HG03521 (cell line): ENCODE results near the gene NCS1.

Experiments
- ATAC-seq: cut with Tn5 transposase; IDR thresholded peaks from one replicate; pipeline ENCODE4 v1.9.1; 2021; ENCODE audit warnings: mild to moderate bottlenecking, moderate library complexity; ENCODE audit not compliant: unreplicated experiment

NCS1 gene

GRCh38 chr9:130193103-130193502, 20.9 kb downstream of the NCS1 start:
- no peak for ATAC-seq

DNA sequence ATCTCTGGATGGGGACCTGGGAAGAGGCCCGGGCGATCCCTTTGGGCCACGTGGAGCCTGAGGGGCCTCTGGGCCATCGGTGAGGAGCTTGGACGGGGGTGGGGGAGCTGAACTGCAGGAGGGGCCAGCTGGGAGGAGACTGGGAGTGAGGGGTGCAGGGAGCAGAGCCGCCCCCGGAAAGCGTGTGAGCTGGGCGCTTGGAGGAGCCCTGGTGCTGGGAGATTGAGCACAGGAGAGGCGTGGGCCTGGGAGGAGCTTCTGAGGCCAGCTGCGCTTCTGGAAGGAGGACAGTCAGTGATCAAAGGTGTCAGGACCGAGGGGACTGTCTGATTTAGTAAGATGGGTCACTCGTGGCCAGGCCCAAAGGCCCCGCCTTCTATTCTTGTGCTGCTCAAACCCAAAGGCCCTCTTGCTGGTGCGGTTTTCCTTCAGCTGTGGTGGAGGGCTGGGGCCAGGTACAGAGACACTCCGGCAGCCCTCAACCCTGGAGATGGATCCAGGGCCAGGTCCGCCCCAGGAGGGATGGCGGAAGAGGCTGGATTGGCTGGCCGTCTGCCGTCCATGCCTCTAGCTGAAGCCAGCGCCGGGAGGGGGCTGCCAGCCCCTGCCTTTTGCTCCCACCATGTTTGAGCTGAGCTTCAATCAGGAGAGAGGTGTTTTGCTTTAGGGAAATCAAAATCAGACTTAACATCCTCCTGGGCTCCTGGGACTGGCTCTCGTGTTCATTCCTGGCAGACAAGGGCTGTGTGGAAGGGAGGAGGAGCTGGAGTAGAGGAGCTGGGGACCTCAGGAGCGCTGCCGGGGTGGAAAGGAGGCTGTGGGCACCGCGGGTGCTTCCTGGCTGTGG, 21.6 kb downstream of the NCS1 start:
- no peak for ATAC-seq

DNA sequence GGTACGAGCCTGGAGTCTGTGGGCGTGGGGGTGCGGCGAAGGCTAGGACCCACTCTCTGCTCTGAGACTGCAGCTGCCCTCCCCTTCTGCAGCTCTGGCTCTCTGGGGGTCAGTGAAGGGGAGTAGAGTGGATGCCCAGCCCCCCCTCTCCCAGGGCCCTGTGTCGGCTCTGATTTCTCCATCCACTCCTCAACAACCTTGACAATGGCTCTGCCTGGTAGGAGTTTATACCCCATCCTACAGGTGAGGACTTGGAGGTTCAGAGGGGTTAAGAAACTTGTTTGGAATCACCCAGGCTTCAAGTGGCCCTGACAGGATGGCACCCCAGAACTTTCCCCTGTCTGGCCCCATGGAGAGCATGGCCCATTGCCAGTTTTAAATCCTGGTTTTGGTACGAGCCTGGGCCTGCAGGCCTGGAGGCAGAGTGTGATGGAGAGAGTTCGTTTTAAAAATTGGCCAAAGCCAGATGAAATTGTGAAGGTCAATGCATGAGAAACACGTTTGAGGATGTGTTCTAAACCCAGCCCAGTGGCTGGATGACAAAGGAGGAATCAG, 22.3 kb downstream of the NCS1 start:
- ATAC-seq, result no peak

GRCh38 chr9:130195638-130196037, 23.4 kb downstream of the NCS1 start:
- ATAC-seq, result no peak

DNA sequence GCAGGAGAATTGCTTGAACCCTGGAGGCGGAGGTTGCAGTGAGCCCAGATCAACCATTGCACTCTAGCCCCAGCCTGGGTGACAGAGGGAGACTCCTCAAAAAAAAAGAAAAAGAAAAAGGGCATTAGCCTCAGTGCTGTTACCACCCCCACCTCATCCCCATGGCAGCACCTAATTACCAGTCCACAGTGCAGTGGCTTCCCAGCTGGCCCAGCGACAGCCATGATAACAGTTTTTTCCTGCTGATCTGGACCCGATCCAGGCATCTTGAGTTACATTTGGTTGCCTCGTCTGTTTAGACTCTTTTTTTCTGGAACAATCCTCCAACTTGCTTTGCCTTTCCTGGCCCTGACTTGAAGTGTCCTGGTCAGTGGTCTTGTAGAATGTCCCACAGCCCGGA, 24.4 kb downstream of the NCS1 start:
- no peak for ATAC-seq

- no peak for ATAC-seq
Observed at GRCh38 chr9:130197386-130197785, 25.2 kb downstream of the NCS1 start.

DNA sequence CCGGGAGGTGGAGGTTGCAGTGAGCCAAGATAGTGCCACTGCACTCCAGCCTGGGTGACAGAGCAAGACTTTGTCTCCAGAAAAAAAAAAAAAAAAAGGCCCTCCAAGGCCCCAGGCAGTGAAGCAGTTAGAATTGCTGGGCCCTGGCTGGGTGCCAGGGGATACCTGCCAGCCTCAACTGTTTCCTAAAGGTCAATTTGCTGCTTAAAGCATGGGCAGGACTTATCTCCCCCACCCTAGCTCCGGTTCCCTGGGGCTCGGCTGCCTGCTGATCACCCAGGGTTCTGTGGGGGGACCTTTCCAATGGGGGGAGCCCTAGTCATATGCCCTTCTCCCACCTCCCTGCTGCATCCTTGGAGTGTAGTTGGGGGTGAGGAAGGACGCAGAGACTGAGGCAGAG, 25.7 kb downstream of the NCS1 start:
- no peak for ATAC-seq

- ATAC-seq, result no peak
Observed at GRCh38 chr9:130198501-130199179, 26.4 kb downstream of the NCS1 start.

DNA sequence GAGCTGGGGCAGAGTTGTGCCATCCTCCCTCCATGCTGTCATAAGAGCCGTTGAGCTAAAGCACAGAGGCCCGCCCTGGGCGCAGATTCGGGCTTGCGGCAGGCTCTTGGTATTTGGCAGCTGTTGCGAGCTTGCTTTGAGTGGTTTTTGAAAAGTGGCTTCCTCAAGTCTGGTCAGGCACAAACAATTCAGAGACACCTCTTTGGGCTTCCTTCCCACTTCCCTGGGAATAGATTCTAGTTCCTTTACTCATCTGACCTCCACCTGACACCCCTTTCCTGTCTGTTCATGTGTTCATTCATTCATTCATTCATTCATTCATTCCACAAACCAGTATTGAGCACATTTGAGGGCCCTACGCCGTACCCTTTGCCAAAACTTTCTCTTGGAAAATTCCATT, 27.4 kb downstream of the NCS1 start:
- ATAC-seq, result no peak

- no peak for ATAC-seq
Observed at GRCh38 chr9:130200038-130200849, 28.0 kb downstream of the NCS1 start.

DNA sequence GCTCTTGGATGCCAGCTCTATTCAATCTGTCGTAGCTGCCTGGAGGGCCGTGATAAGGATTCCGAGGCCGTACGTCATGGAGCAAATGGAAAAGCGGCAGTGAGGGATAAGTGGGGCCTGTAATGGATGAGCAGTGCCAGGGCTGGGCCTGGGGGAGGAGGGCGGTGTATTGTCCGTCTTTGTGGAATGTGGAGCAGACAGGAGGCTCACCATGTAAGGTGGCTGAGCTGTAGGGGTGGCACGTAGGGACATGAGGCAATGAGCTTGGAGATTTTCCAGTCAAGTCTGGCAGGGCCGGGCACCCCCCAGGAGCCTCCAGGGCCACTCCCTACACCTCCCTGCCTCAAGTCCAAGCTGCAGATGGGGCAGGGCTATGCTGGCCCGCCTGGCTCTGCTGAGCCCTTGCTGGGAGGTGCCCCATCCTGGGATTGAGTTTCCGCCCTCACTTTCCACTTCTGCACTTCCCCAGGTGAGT, 29.2 kb downstream of the NCS1 start:
- ATAC-seq, result no peak

GRCh38 chr9:130201974-130202373, 29.8 kb downstream of the NCS1 start:
- no peak for ATAC-seq

GRCh38 chr9:130204341-130204740, 32.1 kb downstream of the NCS1 start:
- ATAC-seq, result no peak

- no peak for ATAC-seq
Observed at GRCh38 chr9:130204959-130205358, 32.8 kb downstream of the NCS1 start.

DNA sequence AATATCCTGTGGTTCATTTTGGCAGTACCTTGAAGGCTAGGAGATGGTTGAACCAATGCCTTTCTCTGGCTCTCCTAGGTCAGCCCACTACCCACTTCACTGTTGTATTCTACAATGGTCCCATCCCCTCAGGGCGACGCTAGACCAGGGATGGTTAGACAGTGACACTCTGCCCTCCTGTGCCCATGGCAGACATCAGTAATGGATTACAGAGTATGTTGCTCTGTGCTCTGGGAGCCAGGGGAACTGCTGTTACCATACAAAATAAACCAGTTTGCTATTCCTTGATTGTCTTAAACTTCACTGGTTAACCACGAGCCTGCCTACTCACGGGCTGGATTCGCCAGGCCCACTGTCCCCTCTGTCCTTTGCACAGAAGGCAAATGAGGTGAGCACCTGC, 33.7 kb downstream of the NCS1 start:
- no peak for ATAC-seq

DNA sequence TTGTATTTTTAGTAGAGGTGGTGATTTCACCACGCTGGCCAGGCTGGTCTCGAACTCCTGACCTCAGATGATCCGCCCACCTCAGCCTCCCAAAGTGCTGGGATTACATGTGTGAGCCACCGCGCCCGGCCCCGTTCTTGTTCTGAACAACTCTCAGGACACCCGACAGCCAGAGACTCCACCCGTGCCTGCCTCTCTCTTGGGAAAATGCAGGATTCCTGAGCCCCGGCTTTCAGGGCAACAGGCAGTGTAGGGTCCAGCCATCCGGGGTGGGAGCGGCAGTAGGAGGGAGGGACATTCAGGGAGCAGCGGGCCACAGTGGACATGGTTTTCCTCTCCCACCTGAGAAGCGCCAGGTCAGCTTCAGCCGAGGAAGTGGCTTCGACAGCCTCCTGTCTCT, 34.4 kb downstream of the NCS1 start:
- ATAC-seq, result no peak

DNA sequence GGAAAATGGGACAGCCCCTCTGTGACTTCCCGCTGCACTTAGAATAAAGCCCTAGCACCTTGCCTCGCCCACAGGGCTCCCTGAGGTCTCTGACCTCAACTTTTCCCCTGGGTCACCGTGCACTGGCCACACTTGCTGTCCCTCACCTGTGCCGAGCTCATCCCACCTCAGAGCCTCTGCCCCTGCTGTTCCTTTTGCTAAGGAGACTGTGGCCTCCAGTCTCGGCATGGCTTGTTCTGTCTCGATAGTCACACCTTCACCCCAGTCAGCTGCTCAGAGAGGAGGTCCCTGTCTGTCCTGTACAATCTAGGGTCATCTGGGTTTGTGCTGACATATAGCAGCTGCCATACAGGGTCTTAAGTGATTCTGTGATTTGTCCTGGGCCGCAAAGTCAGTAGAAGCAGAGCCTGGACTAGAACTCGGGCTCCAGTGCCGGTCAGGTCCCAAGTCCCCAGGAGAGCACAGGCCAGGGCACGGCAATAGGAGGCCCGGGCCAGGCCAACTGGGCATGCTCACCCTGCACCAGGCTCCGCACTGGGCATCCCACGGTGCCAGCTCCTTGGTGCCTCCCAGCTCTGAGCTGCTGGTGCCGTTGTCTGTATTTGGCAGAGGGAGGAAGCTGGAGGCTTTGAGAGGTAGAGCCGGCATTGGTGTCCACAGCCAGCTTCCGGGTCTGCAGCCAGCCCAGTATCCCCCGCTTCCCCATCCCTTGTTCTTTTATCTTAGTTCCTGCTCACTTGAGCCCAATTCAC, 35.2 kb downstream of the NCS1 start:
- ATAC-seq, result no peak

GRCh38 chr9:130208600-130209347, 36.6 kb downstream of the NCS1 start:
- ATAC-seq, result no peak

GRCh38 chr9:130209422-130209821, 37.2 kb downstream of the NCS1 start:
- no peak for ATAC-seq
